Uterus (tissue), 4 donors: ENCODE data around the gene ASIC3. TPM values are rescaled to one million over a fixed set of nuclear protein-coding genes. Genes with fewer than 3 reads are reported as not detected.

ENCODE experiments used
- DNase-seq, 2 donors: peaks; one replicate each; pipeline ENCODE4 v3.0.0-alpha.2; 2019 to 2020
- H3K27ac ChIP-seq, 2 donors: fragments of 200-600 bp; sonication (generic); 1 replicate in 1 of 2; 2 replicates in 1 of 2; pipeline ENCODE4 v1.5.1; 2016 to 2018
- H3K27me3 ChIP-seq, 2 donors: fragments of 200-600 bp; sonication (generic); one replicate each; pipeline ENCODE4 v1.5.1; 2018 to 2019; ENCODE audit warnings: control low read depth in 1 of 2
- H3K36me3 ChIP-seq, 2 donors: fragments of 200-600 bp; sonication (generic); one replicate each; pipeline ENCODE4 v1.5.1; 2019; ENCODE audit warnings: control low read depth in 1 of 2
- H3K4me1 ChIP-seq, 2 donors: fragments of 200-600 bp; sonication (generic); one replicate each; pipeline ENCODE4 v1.5.1; 2018 to 2019; ENCODE audit warnings: control low read depth in 1 of 2
- H3K4me3 ChIP-seq, 2 donors: fragments of 200-600 bp; sonication (generic); 1 replicate in 1 of 2; 2 replicates in 1 of 2; pipeline ENCODE4 v1.5.1; 2018 to 2019; ENCODE audit warnings: mild to moderate bottlenecking in 1 of 2
- H3K9me3 ChIP-seq, 2 donors: fragments of 200-600 bp; sonication (generic); one replicate each; pipeline ENCODE4 v1.5.1; 2019; ENCODE audit warnings: control low read depth in 1 of 2
- CTCF ChIP-seq, 4 experiments: fragments of 200-600 bp in 2 of 4; fragments of 450-650 bp in 2 of 4; sonication (generic) in 2 of 4; IDR thresholded peaks; one replicate each; pipeline ENCODE4 v1.5.1; 2016 to 2019; ENCODE audit warnings: antibody characterized with exemption in 4 of 4, mild to moderate bottlenecking in 2 of 4, moderate library complexity in 1 of 4
- POLR2A ChIP-seq, 2 donors: fragments of 450-650 bp; IDR thresholded peaks; one replicate each; pipeline ENCODE4 v1.6.1; 2016; ENCODE audit warnings: antibody characterized with exemption in 2 of 2, mild to moderate bottlenecking in 1 of 2, moderate library complexity in 1 of 2
- intact Hi-C: fragments of 100-400 bp; cut with DNase I; formaldehyde crosslinking; loops from one replicate; pipeline ENCODE4 v1.15.1; 2023; ENCODE audit warnings: low total_unique reads
- total RNA-seq, 4 donors: library from RNA; depleted of rRNA in 3 of 4; stranded (reverse); fragments of >200 nt in 3 of 4; gene quantifications; one replicate each; pipeline versions ENCODE4 v1.1.0 to v1.2.4, GENCODE V29; 2014 to 2023
- donor health status: DM: yes; HTN: yes; CAD: no.

ASIC3 gene
- total RNA-seq, result 10 to 100 TPM in 1 of 4 donors, 1 to 10 TPM in 2, not detected in 1; 1.0 to 16.8 (median 1.3) TPM

- no peak for DNase-seq
- Histone ChIP-seq H3K27ac (no peak within 1 kb of the TSS), H3K36me3 (no peaks in the 10 kb centered on the region), H3K4me3 (no peak within 1 kb of the TSS), H3K9me3 (no peaks in the 10 kb centered on the region), H3K4me1 (peaks cover 0 to 21% of the 10 kb centered on the region in 2 donors), H3K27me3 (no peaks in the 10 kb centered on the region)
- TF ChIP-seq CTCF (IDR thresholded peaks at IDR 0.05) (no peak), POLR2A (IDR thresholded peaks at IDR 0.05) (no peak)
- intact Hi-C loops, result no loop called here
These were observed at the start of gene ASIC3 for GRCh38 chr7:151047976-151048815. ASIC3 (plus strand) TSS chr7:151048531; CDS start chr7:151048886, 355 bp downstream.

GRCh38 chr7:150999001-150999400 is 49.3 kb upstream of the ASIC3 start:
- Histone ChIP-seq H3K9me3 (no peaks in the 10 kb centered on the region), H3K27ac (no peak overlapping the region), H3K4me1 (no peaks in the 10 kb centered on the region), H3K27me3 (no peaks in the 10 kb centered on the region), H3K4me3 (no peak overlapping the region), H3K36me3 (no peaks in the 10 kb centered on the region)
- intact Hi-C loops, result no loop called here
- TF ChIP-seq POLR2A (IDR thresholded peaks at IDR 0.05) (no peak), CTCF (IDR thresholded peaks at IDR 0.05) (no peak)
- no peak for DNase-seq

GRCh38 chr7:150999497-151000230 is 48.7 kb upstream of the ASIC3 start:
- Histone ChIP-seq H3K27me3 (no peaks in the 10 kb centered on the region), H3K27ac (no peak overlapping the region), H3K4me1 (no peaks in the 10 kb centered on the region), H3K4me3 (no peak overlapping the region), H3K9me3 (no peaks in the 10 kb centered on the region), H3K36me3 (no peaks in the 10 kb centered on the region)
- TF ChIP-seq POLR2A (IDR thresholded peaks at IDR 0.05) (no peak), CTCF (IDR thresholded peaks at IDR 0.05) (no peak)
- intact Hi-C loops, result no loop called here
- DNase-seq, result no peak

- no peaks in the 10 kb centered on the region for H3K4me1 ChIP-seq
- no peaks in the 10 kb centered on the region for H3K9me3 ChIP-seq
- H3K27me3 ChIP-seq, result no peaks in the 10 kb centered on the region
- intact Hi-C loops, result no loop called here
- H3K36me3 ChIP-seq, result no peaks in the 10 kb centered on the region
- no peak overlapping the region for H3K4me3 ChIP-seq
- no peak for TF ChIP-seq CTCF (IDR thresholded peaks at IDR 0.05)
- no peak for TF ChIP-seq POLR2A (IDR thresholded peaks at IDR 0.05)
- H3K27ac ChIP-seq, result no peak overlapping the region
- DNase-seq, result no peak
These were observed 47.3 kb upstream of the ASIC3 start for GRCh38 chr7:151000897-151001495.
